Neural cell (in vitro differentiated cells): ENCODE data around the gene APPBP2. TPM values are rescaled to one million over a fixed set of nuclear protein-coding genes. Genes with fewer than 3 reads are reported as not detected.

Experiments used
- H2AFZ ChIP-seq: fragments of 200-600, 300-800 bp; sonication (generic), shearing (Covaris generic); 2 replicates; pipeline ENCODE4 v1.6.0; 2014; ENCODE audit warnings: low read depth, mild to moderate bottlenecking, antibody characterized with exemption, low read length, moderate library complexity
- H3F3A ChIP-seq: fragments of 200-600 bp; shearing (Covaris generic); 2 replicates; pipeline ENCODE4 v1.6.1; 2016; ENCODE audit warnings: mild to moderate bottlenecking, moderate library complexity, mixed read lengths, antibody characterized with exemption, low read length; ENCODE audit not compliant: insufficient read depth, poor library complexity, severe bottlenecking
- H3K27ac ChIP-seq: fragments of 200-600, 300-800 bp; sonication (generic), shearing (Covaris generic); 2 replicates; pipeline ENCODE4 v1.5.1; 2014; ENCODE audit warnings: mild to moderate bottlenecking, low read length, moderate library complexity
- H3K27me3 ChIP-seq: fragments of 300-800, 200-600 bp; sonication (generic), shearing (Covaris generic); 2 replicates; pipeline ENCODE4 v1.6.0; 2014; ENCODE audit warnings: mild to moderate bottlenecking, low read depth, low read length, moderate library complexity; ENCODE audit not compliant: insufficient read depth
- H3K36me3 ChIP-seq: fragments of 300-800, 200-600 bp; sonication (generic), shearing (Covaris generic); 2 replicates; pipeline ENCODE4 v1.5.1; 2014; ENCODE audit warnings: mild to moderate bottlenecking, antibody characterized with exemption, low read length, moderate library complexity; ENCODE audit not compliant: insufficient read depth
- H3K4me2 ChIP-seq: fragments of 300-800, 200-600 bp; sonication (generic), shearing (Covaris generic); 2 replicates; pipeline ENCODE4 v1.6.0; 2014; ENCODE audit warnings: mild to moderate bottlenecking, low read length
- H3K4me3 ChIP-seq: fragments of 300-800, 200-600 bp; sonication (generic), shearing (Covaris generic); 2 replicates; pipeline ENCODE4 v1.5.1; 2014; ENCODE audit warnings: mild to moderate bottlenecking, low read length, moderate library complexity
- H3K79me2 ChIP-seq: fragments of 200-600 bp; shearing (Covaris generic); replicated peaks from 2 replicates; pipeline ENCODE4 v1.6.0; 2014; ENCODE audit warnings: mild to moderate bottlenecking, low read length, moderate library complexity; ENCODE audit not compliant: insufficient read depth
- H3K9ac ChIP-seq: fragments of 300-800, 200-600 bp; sonication (generic), shearing (Covaris generic); 2 replicates; pipeline ENCODE4 v1.6.1; 2016; ENCODE audit warnings: mild to moderate bottlenecking, low read length, mixed read lengths
- H3K9me2 ChIP-seq: fragments of 200-600 bp; shearing (Covaris generic); 2 replicates; pipeline ENCODE4 v1.6.1; 2016; ENCODE audit warnings: mild to moderate bottlenecking, low read length, mixed read lengths; ENCODE audit not compliant: insufficient read depth
- H3K9me3 ChIP-seq: fragments of 200-600, 300-800 bp; sonication (generic), shearing (Covaris generic); 2 replicates; pipeline ENCODE4 v1.6.1; 2016; ENCODE audit warnings: mild to moderate bottlenecking, mixed run types, low read length, moderate library complexity, mixed read lengths
- H4K20me1 ChIP-seq: fragments of 200-600 bp; shearing (Covaris generic); 2 replicates; pipeline ENCODE4 v1.6.1; 2016; ENCODE audit warnings: mild to moderate bottlenecking, mixed run types; ENCODE audit not compliant: insufficient read depth
- EP300 ChIP-seq: fragments of 450-650 bp; conservative IDR thresholded peaks from 2 replicates; pipeline ENCODE4 v1.6.1; 2014; ENCODE audit warnings: antibody characterized with exemption, mild to moderate bottlenecking, moderate library complexity; ENCODE audit not compliant: poor library complexity, severe bottlenecking
- EZH2 ChIP-seq: fragments of 200-600, 300-800 bp; shearing (Covaris generic), sonication (generic); IDR thresholded peaks from 2 replicates; pipeline ENCODE4 v1.6.1; 2014; ENCODE audit warnings: antibody characterized with exemption, low read length, borderline replicate concordance, mild to moderate bottlenecking; ENCODE audit not compliant: insufficient read depth, poor library complexity, severe bottlenecking
- MXI1 ChIP-seq: fragments of 450-650 bp; conservative IDR thresholded peaks from 2 replicates; pipeline ENCODE4 v1.6.1; 2014; ENCODE audit warnings: antibody characterized with exemption, mild to moderate bottlenecking; ENCODE audit not compliant: poor library complexity, severe bottlenecking
- POLR2AphosphoS5 ChIP-seq: IDR thresholded peaks from 2 replicates; pipeline ENCODE4 v1.6.1; 2012
- RAD21 ChIP-seq: fragments of 450-650 bp; conservative IDR thresholded peaks from 2 replicates; pipeline ENCODE4 v1.6.1; 2014; ENCODE audit warnings: antibody characterized with exemption, mild to moderate bottlenecking, moderate library complexity
- SMC3 ChIP-seq: fragments of 450-650 bp; conservative IDR thresholded peaks from 2 replicates; pipeline ENCODE4 v1.6.1; 2014; ENCODE audit warnings: antibody characterized with exemption, mild to moderate bottlenecking, moderate library complexity; ENCODE audit not compliant: poor library complexity
- TAF1 ChIP-seq: IDR thresholded peaks from 2 replicates; pipeline ENCODE4 v1.6.1; 2012; ENCODE audit warnings: low read depth
- polyA plus RNA-seq: library from polyadenylated mRNA; depleted of rRNA; stranded (reverse); fragments of >200 nt; gene quantifications from 2 replicates; pipeline ENCODE4 v1.2.3, GENCODE V29; 2014
- TF ChIP-seq, protein P1 (sequence below): IDR thresholded peaks from 2 replicates; pipeline ENCODE4 v1.6.1; 2012; ENCODE audit warnings: borderline replicate concordance
- TF ChIP-seq, protein P2 (sequence below): fragments of 450-650 bp; IDR thresholded peaks from 2 replicates; pipeline ENCODE4 v1.5.1; 2014; ENCODE audit warnings: antibody characterized with exemption, mild to moderate bottlenecking, moderate library complexity; ENCODE audit not compliant: poor library complexity, severe bottlenecking

Gene APPBP2
- polyA plus RNA-seq, 1 donor from 2014 or later: 40.4 TPM

DNA sequence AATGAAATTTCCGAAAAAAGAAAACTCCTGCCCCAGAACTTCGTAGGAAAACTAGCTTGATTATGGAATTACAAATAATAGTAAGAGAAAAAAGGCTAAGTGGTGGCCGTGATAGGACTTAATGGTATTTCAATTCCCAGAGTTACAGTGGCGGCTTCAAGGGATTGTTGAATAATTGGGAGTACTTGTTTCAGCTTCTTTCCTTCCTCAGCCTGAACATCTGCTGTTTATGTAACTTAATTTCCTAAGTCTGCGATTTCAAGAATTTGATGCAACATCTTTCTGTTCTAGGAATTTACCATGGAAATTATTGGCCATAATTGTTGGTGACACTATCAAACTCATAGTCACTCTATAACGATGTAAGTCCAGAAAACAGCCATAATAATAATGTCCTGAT is 684 bp upstream of the APPBP2 start:
- H3K9me2 ChIP-seq: no peaks in the 10 kb centered on the region
- H3K79me2 ChIP-seq: peaks cover 45% of the 10 kb centered on the region
- no peak overlapping the region for H3K27ac ChIP-seq
- peak overlapping the region; percentile 95 for H2AFZ ChIP-seq
- H3K9me3 ChIP-seq: no peaks in the 10 kb centered on the region
- no peaks in the 10 kb centered on the region for H3F3A ChIP-seq
- no peaks in the 10 kb centered on the region for H3K27me3 ChIP-seq
- peak overlapping the region; percentile 94 for H3K4me3 ChIP-seq
- no peaks in the 10 kb centered on the region for H3K36me3 ChIP-seq
- H3K9ac ChIP-seq: peak overlapping the region; percentile 95
- H4K20me1 ChIP-seq: no peaks in the 10 kb centered on the region
- H3K4me2 ChIP-seq: peak overlapping the region; percentile 80
- TF ChIP-seq EZH2: no peak
- no peak for TF ChIP-seq EP300
- TF ChIP-seq TAF1: no peak
- TF ChIP-seq, protein P1, sequence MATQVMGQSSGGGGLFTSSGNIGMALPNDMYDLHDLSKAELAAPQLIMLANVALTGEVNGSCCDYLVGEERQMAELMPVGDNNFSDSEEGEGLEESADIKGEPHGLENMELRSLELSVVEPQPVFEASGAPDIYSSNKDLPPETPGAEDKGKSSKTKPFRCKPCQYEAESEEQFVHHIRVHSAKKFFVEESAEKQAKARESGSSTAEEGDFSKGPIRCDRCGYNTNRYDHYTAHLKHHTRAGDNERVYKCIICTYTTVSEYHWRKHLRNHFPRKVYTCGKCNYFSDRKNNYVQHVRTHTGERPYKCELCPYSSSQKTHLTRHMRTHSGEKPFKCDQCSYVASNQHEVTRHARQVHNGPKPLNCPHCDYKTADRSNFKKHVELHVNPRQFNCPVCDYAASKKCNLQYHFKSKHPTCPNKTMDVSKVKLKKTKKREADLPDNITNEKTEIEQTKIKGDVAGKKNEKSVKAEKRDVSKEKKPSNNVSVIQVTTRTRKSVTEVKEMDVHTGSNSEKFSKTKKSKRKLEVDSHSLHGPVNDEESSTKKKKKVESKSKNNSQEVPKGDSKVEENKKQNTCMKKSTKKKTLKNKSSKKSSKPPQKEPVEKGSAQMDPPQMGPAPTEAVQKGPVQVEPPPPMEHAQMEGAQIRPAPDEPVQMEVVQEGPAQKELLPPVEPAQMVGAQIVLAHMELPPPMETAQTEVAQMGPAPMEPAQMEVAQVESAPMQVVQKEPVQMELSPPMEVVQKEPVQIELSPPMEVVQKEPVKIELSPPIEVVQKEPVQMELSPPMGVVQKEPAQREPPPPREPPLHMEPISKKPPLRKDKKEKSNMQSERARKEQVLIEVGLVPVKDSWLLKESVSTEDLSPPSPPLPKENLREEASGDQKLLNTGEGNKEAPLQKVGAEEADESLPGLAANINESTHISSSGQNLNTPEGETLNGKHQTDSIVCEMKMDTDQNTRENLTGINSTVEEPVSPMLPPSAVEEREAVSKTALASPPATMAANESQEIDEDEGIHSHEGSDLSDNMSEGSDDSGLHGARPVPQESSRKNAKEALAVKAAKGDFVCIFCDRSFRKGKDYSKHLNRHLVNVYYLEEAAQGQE: no peak
- no peak for TF ChIP-seq RAD21
- TF ChIP-seq, protein P2, sequence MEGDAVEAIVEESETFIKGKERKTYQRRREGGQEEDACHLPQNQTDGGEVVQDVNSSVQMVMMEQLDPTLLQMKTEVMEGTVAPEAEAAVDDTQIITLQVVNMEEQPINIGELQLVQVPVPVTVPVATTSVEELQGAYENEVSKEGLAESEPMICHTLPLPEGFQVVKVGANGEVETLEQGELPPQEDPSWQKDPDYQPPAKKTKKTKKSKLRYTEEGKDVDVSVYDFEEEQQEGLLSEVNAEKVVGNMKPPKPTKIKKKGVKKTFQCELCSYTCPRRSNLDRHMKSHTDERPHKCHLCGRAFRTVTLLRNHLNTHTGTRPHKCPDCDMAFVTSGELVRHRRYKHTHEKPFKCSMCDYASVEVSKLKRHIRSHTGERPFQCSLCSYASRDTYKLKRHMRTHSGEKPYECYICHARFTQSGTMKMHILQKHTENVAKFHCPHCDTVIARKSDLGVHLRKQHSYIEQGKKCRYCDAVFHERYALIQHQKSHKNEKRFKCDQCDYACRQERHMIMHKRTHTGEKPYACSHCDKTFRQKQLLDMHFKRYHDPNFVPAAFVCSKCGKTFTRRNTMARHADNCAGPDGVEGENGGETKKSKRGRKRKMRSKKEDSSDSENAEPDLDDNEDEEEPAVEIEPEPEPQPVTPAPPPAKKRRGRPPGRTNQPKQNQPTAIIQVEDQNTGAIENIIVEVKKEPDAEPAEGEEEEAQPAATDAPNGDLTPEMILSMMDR: no peak
- no peak for TF ChIP-seq MXI1
- TF ChIP-seq SMC3: no peak
- TF ChIP-seq POLR2AphosphoS5: no peak

DNA sequence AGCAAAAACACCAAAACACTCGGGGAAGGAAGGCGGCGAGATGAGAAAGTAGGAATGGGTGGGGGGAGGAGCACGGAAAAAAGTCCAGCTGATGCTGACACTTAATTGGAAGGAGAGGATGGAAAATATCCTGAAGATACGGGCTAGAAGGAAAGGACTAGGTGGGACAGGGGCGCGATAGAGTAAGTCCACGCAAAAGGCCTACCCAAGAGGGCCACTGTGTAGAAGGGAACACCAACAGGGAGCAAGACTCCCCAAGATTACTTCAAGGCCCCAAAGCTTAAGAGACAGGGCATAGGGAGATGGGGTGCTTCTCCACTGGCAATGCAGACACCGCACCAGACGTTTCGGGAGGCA is 736 bp downstream of the APPBP2 start:
- Histone ChIP-seq H3K9me2 (no peaks in the 10 kb centered on the region), H2AFZ (peak overlapping the region; percentile 95), H3K9ac (peak overlapping the region; percentile 95), H4K20me1 (no peaks in the 10 kb centered on the region), H3K4me3 (peak overlapping the region; percentile 94), H3K36me3 (no peaks in the 10 kb centered on the region), H3F3A (no peaks in the 10 kb centered on the region), H3K9me3 (no peaks in the 10 kb centered on the region), H3K79me2 (peaks cover 59% of the 10 kb centered on the region), H3K27me3 (no peaks in the 10 kb centered on the region), H3K4me2 (peak overlapping the region; percentile 84), H3K27ac (peak overlapping the region; percentile 98)
- TF ChIP-seq, protein P1: no peak
- TF ChIP-seq RAD21 (no peak), EP300 (no peak), TAF1 (no peak), SMC3 (no peak), POLR2AphosphoS5 (no peak), EZH2 (no peak), MXI1 (no peak)
- TF ChIP-seq, protein P2: no peak
